Measurements from ENCODE around the gene TPRG1. TPM values are rescaled to one million over a fixed set of nuclear protein-coding genes. Genes with fewer than 3 reads are reported as not detected.
A peak's percentile ranks its signal among the peaks of the same experiment; 100 is the strongest.

TPRG1 gene
- total and polyA plus RNA-seq, 4 donors, result 0.52 to 5.1 (median 1.0) TPM

- Histone ChIP-seq H3K27me3 (ENCODE audit: control insufficient read depth, insufficient read depth, low read length) (no peaks in the 10 kb centered on the region), H3K27ac (ENCODE audit: low read depth, low read length) (no peak overlapping the region), H3K4me1 (ENCODE audit: control insufficient read depth, insufficient read depth, low read length) (no peaks in the 10 kb centered on the region), H3K4me3 (ENCODE audit: low read depth, low read length) (no peak overlapping the region), H3K36me3 (ENCODE audit: control insufficient read depth, insufficient read depth, low read length) (no peaks in the 10 kb centered on the region), H3K9me3 (ENCODE audit: control insufficient read depth, insufficient read depth, low read length) (peaks cover 2% of the 10 kb centered on the region)
- 61% methylated on average over 2 of the region's 4 CpGs for WGBS (ENCODE audit: insufficient coverage)
- peak in 1 of 6 donors; percentile 26 for DNase-seq (ENCODE audit: low read depth in 4 of 6, low spot score in 6 of 6)
These were observed 14.3 kb downstream of the TPRG1 start for GRCh38 chr3:189186101-189186500.

GRCh38 chr3:189188466-189188865 is 16.7 kb downstream of the TPRG1 start:
- no peak overlapping the region for H3K27ac ChIP-seq (ENCODE audit: low read depth, low read length)
- no peaks in the 10 kb centered on the region for H3K36me3 ChIP-seq (ENCODE audit: control insufficient read depth, insufficient read depth, low read length)
- H3K4me1 ChIP-seq (ENCODE audit: control insufficient read depth, insufficient read depth, low read length), result no peaks in the 10 kb centered on the region
- no peak overlapping the region for H3K4me3 ChIP-seq (ENCODE audit: low read depth, low read length)
- no peak for DNase-seq (ENCODE audit: low read depth in 4 of 6, low spot score in 6 of 6)
- no peaks in the 10 kb centered on the region for H3K27me3 ChIP-seq (ENCODE audit: control insufficient read depth, insufficient read depth, low read length)
- peaks cover 2% of the 10 kb centered on the region for H3K9me3 ChIP-seq (ENCODE audit: control insufficient read depth, insufficient read depth, low read length)

- Histone ChIP-seq H3K36me3 (ENCODE audit: control insufficient read depth, insufficient read depth, low read length) (no peaks in the 10 kb centered on the region), H3K9me3 (ENCODE audit: control insufficient read depth, insufficient read depth, low read length) (peaks cover 3% of the 10 kb centered on the region), H3K27ac (ENCODE audit: low read depth, low read length) (no peak overlapping the region), H3K4me3 (ENCODE audit: low read depth, low read length) (no peak overlapping the region), H3K4me1 (ENCODE audit: control insufficient read depth, insufficient read depth, low read length) (no peaks in the 10 kb centered on the region), H3K27me3 (ENCODE audit: control insufficient read depth, insufficient read depth, low read length) (no peaks in the 10 kb centered on the region)
- DNase-seq (ENCODE audit: low read depth in 4 of 6, low spot score in 6 of 6), result no peak
These were observed 21.0 kb downstream of the TPRG1 start for GRCh38 chr3:189192725-189193124.

- DNase-seq (ENCODE audit: low read depth in 4 of 6, low spot score in 6 of 6), result no peak
- Histone ChIP-seq H3K27ac (ENCODE audit: low read depth, low read length) (no peak overlapping the region), H3K36me3 (ENCODE audit: control insufficient read depth, insufficient read depth, low read length) (no peaks in the 10 kb centered on the region), H3K9me3 (ENCODE audit: control insufficient read depth, insufficient read depth, low read length) (peaks cover 3% of the 10 kb centered on the region), H3K4me1 (ENCODE audit: control insufficient read depth, insufficient read depth, low read length) (no peaks in the 10 kb centered on the region), H3K27me3 (ENCODE audit: control insufficient read depth, insufficient read depth, low read length) (no peaks in the 10 kb centered on the region), H3K4me3 (ENCODE audit: low read depth, low read length) (no peak overlapping the region)
- WGBS (ENCODE audit: insufficient coverage), result 88% methylated on average over 4 of the region's 5 CpGs
These were observed 23.5 kb downstream of the TPRG1 start for GRCh38 chr3:189195302-189195701.

GRCh38 chr3:189202106-189202505 is 30.3 kb downstream of the TPRG1 start:
- H3K27ac ChIP-seq (ENCODE audit: low read depth, low read length), result no peak overlapping the region
- no peak for DNase-seq (ENCODE audit: low read depth in 4 of 6, low spot score in 6 of 6)
- no peaks in the 10 kb centered on the region for H3K9me3 ChIP-seq (ENCODE audit: control insufficient read depth, insufficient read depth, low read length)
- no peaks in the 10 kb centered on the region for H3K4me1 ChIP-seq (ENCODE audit: control insufficient read depth, insufficient read depth, low read length)
- 48% methylated on average over 4 of the region's 6 CpGs for WGBS (ENCODE audit: insufficient coverage)
- H3K36me3 ChIP-seq (ENCODE audit: control insufficient read depth, insufficient read depth, low read length), result no peaks in the 10 kb centered on the region
- H3K4me3 ChIP-seq (ENCODE audit: low read depth, low read length), result no peak overlapping the region
- H3K27me3 ChIP-seq (ENCODE audit: control insufficient read depth, insufficient read depth, low read length), result peaks cover 3% of the 10 kb centered on the region

- H3K27me3 ChIP-seq (ENCODE audit: control insufficient read depth, insufficient read depth, low read length), result peaks cover 3% of the 10 kb centered on the region
- no peak overlapping the region for H3K4me3 ChIP-seq (ENCODE audit: low read depth, low read length)
- H3K27ac ChIP-seq (ENCODE audit: low read depth, low read length), result no peak overlapping the region
- no peaks in the 10 kb centered on the region for H3K36me3 ChIP-seq (ENCODE audit: control insufficient read depth, insufficient read depth, low read length)
- no peaks in the 10 kb centered on the region for H3K9me3 ChIP-seq (ENCODE audit: control insufficient read depth, insufficient read depth, low read length)
- no peaks in the 10 kb centered on the region for H3K4me1 ChIP-seq (ENCODE audit: control insufficient read depth, insufficient read depth, low read length)
- WGBS (ENCODE audit: insufficient coverage), result 34% methylated on average over 6 of the region's 6 CpGs
- DNase-seq (ENCODE audit: low read depth in 4 of 6, low spot score in 6 of 6), result peak in 2 of 6 donors; percentile 27 to 31
These were observed 30.8 kb downstream of the TPRG1 start for GRCh38 chr3:189202583-189202982.

- Histone ChIP-seq H3K4me1 (ENCODE audit: control insufficient read depth, insufficient read depth, low read length) (no peaks in the 10 kb centered on the region), H3K27me3 (ENCODE audit: control insufficient read depth, insufficient read depth, low read length) (peaks cover 3% of the 10 kb centered on the region), H3K4me3 (ENCODE audit: low read depth, low read length) (no peak overlapping the region), H3K9me3 (ENCODE audit: control insufficient read depth, insufficient read depth, low read length) (no peaks in the 10 kb centered on the region), H3K36me3 (ENCODE audit: control insufficient read depth, insufficient read depth, low read length) (no peaks in the 10 kb centered on the region), H3K27ac (ENCODE audit: low read depth, low read length) (no peak overlapping the region)
- DNase-seq (ENCODE audit: low read depth in 4 of 6, low spot score in 6 of 6), result peak in 2 of 6 donors; percentile 39 to 72
- 65% methylated on average over 3 of the region's 7 CpGs for WGBS (ENCODE audit: insufficient coverage)
These were observed 32.5 kb downstream of the TPRG1 start for GRCh38 chr3:189204167-189204866.

- H3K27me3 ChIP-seq (ENCODE audit: control insufficient read depth, insufficient read depth, low read length), result peaks cover 3% of the 10 kb centered on the region
- 88% methylated on average over 1 of the region's 2 CpGs for WGBS (ENCODE audit: insufficient coverage)
- no peak for DNase-seq (ENCODE audit: low read depth in 4 of 6, low spot score in 6 of 6)
- H3K9me3 ChIP-seq (ENCODE audit: control insufficient read depth, insufficient read depth, low read length), result no peaks in the 10 kb centered on the region
- no peak overlapping the region for H3K27ac ChIP-seq (ENCODE audit: low read depth, low read length)
- H3K4me1 ChIP-seq (ENCODE audit: control insufficient read depth, insufficient read depth, low read length), result no peaks in the 10 kb centered on the region
- H3K4me3 ChIP-seq (ENCODE audit: low read depth, low read length), result no peak overlapping the region
- no peaks in the 10 kb centered on the region for H3K36me3 ChIP-seq (ENCODE audit: control insufficient read depth, insufficient read depth, low read length)
These were observed 33.2 kb downstream of the TPRG1 start for GRCh38 chr3:189204937-189205336.

GRCh38 chr3:189210251-189210770 is 38.5 kb downstream of the TPRG1 start:
- H3K36me3 ChIP-seq (ENCODE audit: control insufficient read depth, insufficient read depth, low read length), result no peaks in the 10 kb centered on the region
- no peaks in the 10 kb centered on the region for H3K27me3 ChIP-seq (ENCODE audit: control insufficient read depth, insufficient read depth, low read length)
- no peak overlapping the region for H3K4me3 ChIP-seq (ENCODE audit: low read depth, low read length)
- 88% methylated on average over 1 of the region's 4 CpGs for WGBS (ENCODE audit: insufficient coverage)
- no peaks in the 10 kb centered on the region for H3K4me1 ChIP-seq (ENCODE audit: control insufficient read depth, insufficient read depth, low read length)
- H3K9me3 ChIP-seq (ENCODE audit: control insufficient read depth, insufficient read depth, low read length), result no peaks in the 10 kb centered on the region
- DNase-seq (ENCODE audit: low read depth in 4 of 6, low spot score in 6 of 6), result no peak
- no peak overlapping the region for H3K27ac ChIP-seq (ENCODE audit: low read depth, low read length)

GRCh38 chr3:189212681-189213080 is 40.9 kb downstream of the TPRG1 start:
- no peak for DNase-seq (ENCODE audit: low read depth in 4 of 6, low spot score in 6 of 6)
- WGBS (ENCODE audit: insufficient coverage), result no CpG with 5 or more reads among the region's 2 CpGs
- H3K4me3 ChIP-seq (ENCODE audit: low read depth, low read length), result no peak overlapping the region
- no peaks in the 10 kb centered on the region for H3K9me3 ChIP-seq (ENCODE audit: control insufficient read depth, insufficient read depth, low read length)
- no peaks in the 10 kb centered on the region for H3K4me1 ChIP-seq (ENCODE audit: control insufficient read depth, insufficient read depth, low read length)
- H3K27ac ChIP-seq (ENCODE audit: low read depth, low read length), result no peak overlapping the region
- H3K36me3 ChIP-seq (ENCODE audit: control insufficient read depth, insufficient read depth, low read length), result no peaks in the 10 kb centered on the region
- no peaks in the 10 kb centered on the region for H3K27me3 ChIP-seq (ENCODE audit: control insufficient read depth, insufficient read depth, low read length)
